Stimulated activated naive CD8-positive, alpha-beta T cell treated with anti-CD3 and anti-CD28 coated beads, Interleukin-15, Interleukin-2, amounts not matched to agents 100 U/mL and 50 U/mL, for 24 hours (primary cell): ENCODE measurements around the gene KCNRG.
"Not testable (repeated sequence)": the region's sequence is repeated elsewhere in the genome, so short reads cannot be mapped to it uniquely, and the experiment has no call there.

Source experiments
- ATAC-seq: fragments of 150-1000 bp; cut with Tn5 transposase; one replicate; pipeline ENCODE4 v1.10.0; 2021
- DNase-seq: peaks from one replicate; pipeline ENCODE4 v3.0.0; 2021

KCNRG gene

GRCh38 chr13:50015258-50015657 lies at the start of gene KCNRG:
Gene KCNRG, plus strand, starts transcription at chr13:50015444. Its CDS starts 50 bp downstream, at chr13:50015494.
- no peak for DNase-seq
- no peak for ATAC-seq

GRCh38 chr13:49967456-49967855 lies 47.8 kb upstream of the KCNRG start:
- no peak for DNase-seq
- no peak for ATAC-seq

- ATAC-seq (no peak), DNase-seq (no peak)
These were observed 42.5 kb upstream of the KCNRG start for GRCh38 chr13:49972709-49973108.

- ATAC-seq (no peak), DNase-seq (no peak)
These were observed 39.4 kb upstream of the KCNRG start for GRCh38 chr13:49975826-49976225.

- peak; percentile 73 for ATAC-seq
- DNase-seq = peak; percentile 78
These were observed 38.7 kb upstream of the KCNRG start for GRCh38 chr13:49976314-49977258.

GRCh38 chr13:49977992-49978391 lies 37.3 kb upstream of the KCNRG start:
- DNase-seq = no peak
- no peak for ATAC-seq

- ATAC-seq (no peak), DNase-seq (no peak)
These were observed 35.0 kb upstream of the KCNRG start for GRCh38 chr13:49980266-49980665.

GRCh38 chr13:49985129-49985528 lies 30.1 kb upstream of the KCNRG start:
- ATAC-seq (no peak), DNase-seq (no peak)

- ATAC-seq (no peak), DNase-seq (no peak)
These were observed 28.8 kb upstream of the KCNRG start for GRCh38 chr13:49986471-49986870.

GRCh38 chr13:49990612-49991011 lies 24.6 kb upstream of the KCNRG start:
- not testable (repeated sequence) for ATAC-seq, DNase-seq

- ATAC-seq (no peak), DNase-seq (no peak)
These were observed 22.1 kb upstream of the KCNRG start for GRCh38 chr13:49993111-49993510.

- no peak for ATAC-seq
- DNase-seq = no peak
These were observed 21.6 kb upstream of the KCNRG start for GRCh38 chr13:49993666-49994065.

- no peak for DNase-seq
These were observed 19.6 kb upstream of the KCNRG start for GRCh38 chr13:49995625-49996101.

GRCh38 chr13:49996161-49996915 lies 18.9 kb upstream of the KCNRG start:
- peak; percentile 91 for DNase-seq
- ATAC-seq = peak; percentile 67

More at GRCh38 chr13:49995625-49996101, 19.6 kb upstream of the KCNRG start:
- no peak for ATAC-seq

GRCh38 chr13:49996951-49997895 lies 18.0 kb upstream of the KCNRG start, which contains the start of gene TRIM13:
Gene TRIM13, plus strand, starts transcription at chr13:49997042. Its CDS starts 14,899 bp downstream, at chr13:50011941.
- peak; percentile 86 for ATAC-seq
- peak; percentile 84 for DNase-seq

GRCh38 chr13:49997955-49998354 lies 17.3 kb upstream of the KCNRG start:
- DNase-seq = no peak
- ATAC-seq = no peak

- ATAC-seq (no peak), DNase-seq (no peak)
These were observed 16.3 kb upstream of the KCNRG start for GRCh38 chr13:49998714-49999624.

GRCh38 chr13:50001287-50001686 lies 14.0 kb upstream of the KCNRG start:
- ATAC-seq (no peak), DNase-seq (no peak)

- DNase-seq (no peak), ATAC-seq (no peak)
These were observed 8.7 kb upstream of the KCNRG start for GRCh38 chr13:50006426-50007135.

- ATAC-seq (no peak), DNase-seq (no peak)
These were observed 3.8 kb upstream of the KCNRG start for GRCh38 chr13:50011461-50011860.
